Erythroblast (primary cell): Measurements from ENCODE around the gene AMPH.

ENCODE experiments used
- GATA1 ChIP-seq: IDR thresholded peaks from 2 replicates; pipeline ENCODE4 v1.6.1; 2011; ENCODE audit warnings: low read depth, mild to moderate bottlenecking, control low read depth, low read length, moderate library complexity
- POLR2A ChIP-seq: IDR thresholded peaks from 2 replicates; pipeline ENCODE4 v1.6.1; 2011; ENCODE audit warnings: mild to moderate bottlenecking, low read length

DNA sequence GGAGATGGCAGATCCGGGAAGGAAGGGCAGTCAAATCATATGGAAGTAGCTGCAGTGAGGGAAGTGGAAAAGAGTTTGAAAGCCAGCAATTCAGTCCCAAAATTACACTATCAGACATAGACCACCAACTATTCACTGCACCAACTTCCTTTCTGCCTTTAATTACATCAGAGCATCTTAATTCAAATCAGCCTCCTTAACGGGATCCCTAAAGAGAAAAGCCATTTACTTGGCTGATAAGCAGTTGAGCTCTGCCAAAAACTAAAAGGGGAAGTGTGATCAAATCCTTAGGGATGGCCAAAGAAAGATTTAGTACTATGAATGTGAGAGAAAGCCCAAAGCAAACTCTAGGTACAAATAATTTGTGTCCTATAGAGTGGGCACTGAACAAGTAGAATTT lies 110.4 kb downstream of the AMPH start:
- TF ChIP-seq POLR2A (no peak), GATA1 (no peak)
